Suprapubic skin (tissue), 4 donors: ENCODE results near the gene NLRC5.

Experiments used
- POLR2A ChIP-seq, 2 donors: fragments of 450-650 bp; IDR thresholded peaks; one replicate each; pipeline ENCODE4 v1.6.1; 2017; ENCODE audit warnings: antibody characterized with exemption in 2 of 2, mild to moderate bottlenecking in 2 of 2, moderate library complexity in 2 of 2
- POLR2AphosphoS5 ChIP-seq, 3 donors: sonication (generic); formaldehyde crosslinking; IDR thresholded peaks; one replicate each; pipeline ENCODE4 v1.6.1; 2017; ENCODE audit warnings: antibody characterized with exemption in 3 of 3
- TF ChIP-seq, protein P1 (sequence below), 2 donors: fragments of 200-600 bp in 1 of 2; fragments of 450-650 bp in 1 of 2; sonication (generic) in 1 of 2; IDR thresholded peaks; one replicate each; pipeline ENCODE4 v1.5.1; 2016 to 2019; ENCODE audit warnings: antibody characterized with exemption in 2 of 2, mild to moderate bottlenecking in 1 of 2, moderate library complexity in 1 of 2

DNA sequence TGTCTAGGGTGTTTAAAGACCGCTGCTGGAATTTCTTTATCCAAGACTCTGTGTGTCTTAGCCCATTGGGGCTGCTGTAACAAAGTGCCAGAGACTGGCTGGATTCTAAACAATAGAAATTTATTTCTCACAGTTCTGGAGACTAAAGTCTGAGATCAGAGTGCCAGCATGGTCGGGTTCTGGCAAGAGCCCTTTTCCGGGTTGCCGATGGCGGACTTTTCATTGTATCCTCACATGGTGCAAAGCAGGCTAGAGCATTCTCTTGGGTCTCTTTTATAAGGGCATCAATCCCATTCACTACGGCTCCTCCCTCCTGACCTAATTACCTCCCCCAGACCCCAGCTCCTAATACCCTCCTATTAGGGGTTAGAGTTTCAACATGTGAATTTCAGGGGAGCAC, 9.5 kb downstream of the NLRC5 start:
- TF ChIP-seq, protein P1, sequence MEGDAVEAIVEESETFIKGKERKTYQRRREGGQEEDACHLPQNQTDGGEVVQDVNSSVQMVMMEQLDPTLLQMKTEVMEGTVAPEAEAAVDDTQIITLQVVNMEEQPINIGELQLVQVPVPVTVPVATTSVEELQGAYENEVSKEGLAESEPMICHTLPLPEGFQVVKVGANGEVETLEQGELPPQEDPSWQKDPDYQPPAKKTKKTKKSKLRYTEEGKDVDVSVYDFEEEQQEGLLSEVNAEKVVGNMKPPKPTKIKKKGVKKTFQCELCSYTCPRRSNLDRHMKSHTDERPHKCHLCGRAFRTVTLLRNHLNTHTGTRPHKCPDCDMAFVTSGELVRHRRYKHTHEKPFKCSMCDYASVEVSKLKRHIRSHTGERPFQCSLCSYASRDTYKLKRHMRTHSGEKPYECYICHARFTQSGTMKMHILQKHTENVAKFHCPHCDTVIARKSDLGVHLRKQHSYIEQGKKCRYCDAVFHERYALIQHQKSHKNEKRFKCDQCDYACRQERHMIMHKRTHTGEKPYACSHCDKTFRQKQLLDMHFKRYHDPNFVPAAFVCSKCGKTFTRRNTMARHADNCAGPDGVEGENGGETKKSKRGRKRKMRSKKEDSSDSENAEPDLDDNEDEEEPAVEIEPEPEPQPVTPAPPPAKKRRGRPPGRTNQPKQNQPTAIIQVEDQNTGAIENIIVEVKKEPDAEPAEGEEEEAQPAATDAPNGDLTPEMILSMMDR (IDR thresholded peaks at IDR 0.05): no peak
- no peak for TF ChIP-seq POLR2A (IDR thresholded peaks at IDR 0.05)
- no peak for TF ChIP-seq POLR2AphosphoS5 (IDR thresholded peaks at IDR 0.05)
